HG03342 (cell line): ENCODE measurements around the gene PIH1D1.

Source experiments
- ATAC-seq: cut with Tn5 transposase; IDR thresholded peaks from one replicate; pipeline ENCODE4 v1.9.1; 2021; ENCODE audit warnings: mild to moderate bottlenecking, moderate library complexity; ENCODE audit not compliant: unreplicated experiment

The PIH1D1 gene

DNA sequence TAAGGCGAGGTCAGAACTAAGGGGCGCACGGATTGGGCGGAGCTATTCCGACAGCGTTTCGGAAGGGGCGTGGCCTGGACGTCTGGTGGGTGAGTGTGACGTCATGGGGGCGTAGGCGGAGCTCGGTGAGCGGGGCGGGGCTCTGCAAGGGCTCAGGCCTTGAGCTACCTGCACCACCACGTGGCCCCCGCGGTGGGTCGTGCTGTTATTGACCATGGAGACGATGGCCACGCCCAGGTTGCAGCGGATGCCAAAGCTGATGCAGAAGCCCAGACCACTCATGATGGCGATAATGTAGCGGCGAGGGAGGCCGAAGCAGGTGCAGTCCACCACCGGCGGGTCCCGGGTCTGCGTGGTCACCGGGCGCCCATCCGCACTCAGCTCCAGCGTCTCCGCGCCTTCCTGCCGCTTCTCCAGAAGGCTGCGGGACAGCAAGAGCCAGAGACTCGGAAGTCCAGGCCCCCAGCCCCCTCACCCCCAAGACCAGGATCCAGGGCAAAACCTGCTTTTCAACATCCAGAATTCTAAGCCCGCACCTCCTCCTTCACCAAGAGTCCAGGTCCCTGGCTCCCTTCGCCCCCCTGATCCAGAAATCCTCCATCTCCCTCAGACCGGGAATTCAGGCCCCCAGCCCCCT is 15.1 kb downstream of the PIH1D1 start:
- ATAC-seq = no peak

DNA sequence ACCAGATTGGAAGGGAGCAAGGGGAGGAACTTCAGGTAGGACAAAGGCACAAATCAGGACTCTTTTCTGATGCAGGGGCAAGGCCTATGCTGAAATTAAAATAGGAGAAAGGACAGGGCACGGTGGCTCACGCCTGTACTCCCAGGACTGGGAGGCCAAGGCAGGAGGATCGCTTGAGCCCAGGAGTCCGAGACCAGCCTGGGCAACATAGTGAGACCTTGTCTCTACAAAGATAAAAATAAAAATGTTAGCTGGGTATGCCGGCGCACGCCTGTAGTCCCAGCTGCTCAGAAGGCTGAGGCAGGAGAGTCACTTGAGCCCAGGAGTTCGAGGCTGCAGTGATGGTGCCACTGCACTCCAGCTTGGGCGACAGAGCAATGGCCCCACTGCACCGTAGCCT is 15.9 kb downstream of the PIH1D1 start:
- ATAC-seq = no peak

GRCh38 chr19:49434907-49435583 is 16.6 kb downstream of the PIH1D1 start:
- ATAC-seq = no peak

GRCh38 chr19:49433240-49433901 is 18.2 kb downstream of the PIH1D1 start:
- ATAC-seq = no peak

DNA sequence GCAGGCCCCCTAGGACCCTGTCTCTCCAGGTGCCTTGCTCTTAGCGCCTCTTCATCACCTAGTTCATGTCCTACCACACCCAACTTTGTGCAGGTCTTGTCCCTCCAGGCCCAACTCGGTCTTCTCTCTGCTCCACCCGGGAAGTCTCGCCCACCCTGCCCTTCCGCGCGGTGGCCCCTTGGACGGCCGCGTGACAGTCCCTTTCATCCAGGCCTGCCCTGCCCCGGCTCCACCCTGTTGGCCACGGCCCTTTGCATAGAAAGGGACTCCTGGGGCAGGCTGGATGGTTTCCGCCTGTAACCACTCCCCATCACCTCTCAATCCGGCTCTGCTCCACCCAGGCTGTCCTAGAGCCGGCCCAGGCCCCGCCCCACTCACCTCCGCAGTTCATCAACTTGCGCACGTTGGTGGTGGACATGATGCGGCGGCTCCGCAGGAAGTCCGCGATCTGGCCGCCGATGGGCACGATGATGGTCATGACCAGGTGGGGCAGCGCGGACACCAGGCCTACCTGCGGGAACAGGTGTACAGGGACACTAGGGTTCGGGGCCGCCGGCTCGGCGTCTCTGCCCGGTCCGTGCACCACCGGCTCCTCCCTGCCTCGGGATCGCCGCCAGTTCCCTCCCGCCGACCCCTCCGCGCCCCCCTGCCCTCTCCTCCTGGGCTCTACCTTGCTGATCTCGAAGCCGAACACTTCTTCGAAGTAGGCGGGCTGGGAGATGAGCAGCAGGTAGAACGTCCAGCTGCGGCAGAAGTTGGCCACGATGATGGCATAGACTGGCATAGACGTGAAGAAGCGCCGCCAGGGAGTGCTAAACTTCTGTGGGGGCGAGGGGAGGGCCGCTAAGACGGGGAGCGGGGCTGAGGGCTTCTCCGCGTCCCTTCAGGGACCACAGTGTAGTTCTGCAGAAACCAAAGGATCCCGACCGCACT is 19.2 kb downstream of the PIH1D1 start:
- ATAC-seq = no peak

- no peak for ATAC-seq
Observed at GRCh38 chr19:49431330-49431749, 20.3 kb downstream of the PIH1D1 start.

- no peak for ATAC-seq
Observed at GRCh38 chr19:49430678-49431329, 20.8 kb downstream of the PIH1D1 start.

GRCh38 chr19:49430172-49430677 is 21.4 kb downstream of the PIH1D1 start:
- no peak for ATAC-seq

GRCh38 chr19:49428547-49429451 is 22.8 kb downstream of the PIH1D1 start:
- ATAC-seq = no peak

- no peak for ATAC-seq
Observed at GRCh38 chr19:49427855-49428546, 23.6 kb downstream of the PIH1D1 start.

- ATAC-seq = no peak
Observed at GRCh38 chr19:49427339-49427738, 24.3 kb downstream of the PIH1D1 start.

DNA sequence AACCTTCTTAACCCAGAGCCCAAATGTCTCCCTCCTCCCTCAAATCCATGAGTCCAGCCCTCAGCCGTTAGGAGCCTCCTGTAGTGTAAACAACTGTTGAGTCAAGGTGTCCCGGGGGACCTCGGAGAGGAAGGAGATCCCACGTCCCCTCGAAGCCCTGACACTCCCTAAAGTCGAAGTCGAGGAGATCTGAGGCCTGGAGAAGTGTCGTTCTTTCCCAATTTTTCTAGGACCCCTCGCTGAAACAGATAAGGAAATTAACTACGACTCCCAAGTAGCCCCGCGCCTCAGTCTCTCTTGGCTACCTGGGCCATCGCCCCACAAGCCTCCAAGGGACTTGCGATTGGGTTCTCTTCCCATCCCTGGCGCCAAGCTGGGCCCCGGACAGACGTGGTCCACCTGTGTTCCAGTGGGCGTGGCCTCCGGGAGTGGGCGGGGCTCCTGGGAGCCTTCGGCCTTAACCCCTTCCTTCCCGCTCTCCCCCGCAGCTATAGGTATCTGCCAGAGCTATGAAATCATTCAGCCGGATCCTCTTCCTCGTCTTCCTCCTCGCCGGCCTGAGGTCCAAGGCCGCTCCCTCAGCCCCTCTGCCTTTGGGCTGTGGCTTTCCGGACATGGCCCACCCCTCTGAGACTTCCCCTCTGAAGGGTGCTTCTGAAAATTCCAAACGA is 25.6 kb downstream of the PIH1D1 start:
- ATAC-seq = no peak

DNA sequence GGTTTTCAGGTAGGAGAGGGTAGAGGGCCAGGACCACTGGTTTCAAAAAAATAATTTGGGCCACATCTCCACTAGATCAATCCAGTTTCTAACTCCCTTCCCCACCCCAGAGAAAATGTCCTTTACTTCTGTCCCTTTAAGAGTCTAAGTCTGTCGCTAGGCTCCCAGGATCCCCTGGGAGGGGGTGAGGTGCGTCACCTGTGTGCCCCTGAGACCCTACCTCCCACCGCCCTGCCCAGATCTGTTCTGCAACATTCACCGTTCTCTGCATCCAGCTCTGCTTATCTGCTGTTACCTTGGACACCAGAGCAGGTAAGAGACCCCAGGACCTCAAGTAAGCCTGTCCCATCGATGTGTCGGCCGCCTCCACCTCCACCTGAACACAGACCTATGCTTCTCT is 26.4 kb downstream of the PIH1D1 start, which contains the start of gene GFY:
TSS of gene GFY (plus strand) at position 211 of the 400 bp plus-strand sequence. CDS start 1,043 bp downstream, outside the sequence.
- no peak for ATAC-seq

GRCh38 chr19:49423985-49424303 is 27.7 kb downstream of the PIH1D1 start:
- ATAC-seq = no peak

DNA sequence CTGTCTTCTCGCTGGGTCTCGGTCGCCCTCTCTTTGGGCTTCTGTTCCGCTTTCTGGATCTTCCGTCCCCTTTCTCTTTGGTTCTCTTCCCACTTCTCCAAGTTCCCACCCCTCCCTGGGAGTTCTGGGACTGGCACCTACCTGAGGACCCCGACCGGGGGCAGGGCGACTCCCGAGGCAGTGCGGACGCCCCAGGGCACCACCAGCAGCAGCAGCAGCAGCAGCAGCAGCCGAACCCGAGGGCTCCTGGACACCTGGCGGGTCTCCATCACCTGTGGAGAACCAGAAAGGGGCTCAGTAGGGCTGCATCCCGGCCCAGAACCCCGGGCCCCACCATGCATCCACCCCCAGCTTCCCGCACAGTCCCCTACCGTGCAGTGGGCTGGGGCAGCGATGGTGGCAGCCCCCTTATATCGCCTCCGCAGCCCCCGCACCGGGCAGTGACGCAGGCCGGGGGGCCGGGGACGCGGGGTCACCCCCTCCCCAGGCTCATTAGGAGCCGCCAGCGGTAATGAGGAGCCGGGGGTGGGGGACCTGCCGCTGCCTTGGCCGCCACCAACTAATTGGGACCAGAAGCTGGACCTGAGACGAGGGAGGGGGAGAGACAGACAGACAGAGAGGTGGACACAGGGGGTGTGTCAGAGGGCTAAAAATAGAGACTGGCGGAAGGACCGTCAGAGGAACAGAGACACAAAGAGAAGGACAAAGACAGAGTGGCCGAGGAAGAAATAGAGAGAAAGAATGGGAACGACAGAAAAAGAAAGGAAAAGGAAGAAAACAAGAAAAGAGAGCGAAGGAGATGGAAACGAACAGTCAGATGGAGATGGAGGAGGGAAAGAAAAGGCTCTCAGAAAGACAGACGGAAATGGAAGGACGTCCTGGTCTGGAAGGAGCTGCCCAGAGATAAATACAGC is 28.3 kb downstream of the PIH1D1 start, which contains the start of gene PTH2:
TSS of gene PTH2 (minus strand) at position 371 of the 914 bp plus-strand sequence. CDS start at position 269, 102 bp downstream.
- no peak for ATAC-seq

DNA sequence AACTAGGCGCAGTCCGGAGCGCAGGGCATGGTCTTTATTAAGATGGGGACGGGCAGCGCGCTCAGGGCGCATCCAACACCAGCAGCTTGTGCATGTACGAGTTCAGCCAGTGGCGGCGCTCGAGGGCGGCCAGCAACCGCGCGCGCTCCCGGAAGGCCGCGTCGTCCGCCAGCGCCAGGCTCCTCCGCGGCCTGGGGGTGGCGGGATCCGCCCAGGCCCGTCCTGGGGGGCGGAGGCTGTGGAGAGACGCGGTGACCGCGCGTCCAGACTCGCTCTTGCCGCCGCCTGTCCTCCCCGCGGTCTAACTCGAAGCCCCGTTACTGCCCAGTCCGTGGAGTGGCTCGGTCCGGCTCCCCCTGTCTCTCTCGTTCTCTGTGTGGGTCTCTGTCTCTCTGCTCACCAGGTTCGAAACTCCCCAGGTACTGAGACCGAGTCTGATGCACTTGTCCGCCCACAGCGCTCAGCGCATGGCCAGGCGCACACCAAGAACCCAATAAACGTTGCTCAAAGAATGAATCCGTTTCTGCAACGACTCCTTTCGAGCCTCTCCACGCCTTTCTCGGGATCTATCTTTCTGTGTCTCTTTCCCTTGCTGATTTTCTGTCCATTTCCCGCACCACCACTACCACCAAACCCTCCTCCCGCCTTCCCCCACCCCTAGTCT is 29.1 kb downstream of the PIH1D1 start:
- no peak for ATAC-seq

DNA sequence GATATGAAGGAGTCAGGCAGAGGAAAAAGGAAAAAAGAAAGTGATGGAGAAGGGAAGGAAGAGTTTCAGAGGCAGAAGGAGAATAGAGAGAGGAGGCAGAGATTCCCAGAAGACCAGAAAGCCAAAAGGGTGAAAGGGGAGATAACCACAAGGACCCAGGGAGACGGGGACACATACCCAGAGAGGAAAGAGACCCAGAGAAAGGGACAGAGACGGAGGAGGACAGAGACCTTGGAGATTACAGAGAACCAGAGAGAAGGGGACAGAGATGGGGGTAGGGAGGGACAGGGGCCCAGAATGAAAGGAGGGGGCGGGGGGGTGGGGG is 29.8 kb downstream of the PIH1D1 start:
- ATAC-seq = no peak
